RWPE1 (cell line): Measurements from ENCODE around the gene DNAJB8.

Experiments
- CTCF ChIA-PET: fragments of 350-600 bp; sonication (Branson Sonifier 250); formaldehyde crosslinking; extraction: SDS; loops from one replicate; lab custom pipeline; 2021; lab: Yijun Ruan, JAX
- POLR2A ChIA-PET: fragments of 400-600 bp; formaldehyde crosslinking; extraction: SDS; loops from one replicate; lab custom pipeline; 2020; ENCODE audit warnings: antibody characterized with exemption; ENCODE audit not compliant: low non-redundant PET; lab: Yijun Ruan, JAX
- DNase-seq: peaks from one replicate; pipeline ENCODE4 v3.0.0; 2012; ENCODE audit warnings: low spot score
- H3K27ac ChIP-seq: fragments of 450-650 bp; 2 replicates; pipeline ENCODE4 v1.5.1; 2017
- TF ChIP-seq, protein P1 (sequence below): fragments of 450-650 bp; conservative IDR thresholded peaks from 2 replicates; pipeline ENCODE4 v1.5.1; 2017; ENCODE audit warnings: low read depth, mild to moderate bottlenecking

Gene DNAJB8

DNA sequence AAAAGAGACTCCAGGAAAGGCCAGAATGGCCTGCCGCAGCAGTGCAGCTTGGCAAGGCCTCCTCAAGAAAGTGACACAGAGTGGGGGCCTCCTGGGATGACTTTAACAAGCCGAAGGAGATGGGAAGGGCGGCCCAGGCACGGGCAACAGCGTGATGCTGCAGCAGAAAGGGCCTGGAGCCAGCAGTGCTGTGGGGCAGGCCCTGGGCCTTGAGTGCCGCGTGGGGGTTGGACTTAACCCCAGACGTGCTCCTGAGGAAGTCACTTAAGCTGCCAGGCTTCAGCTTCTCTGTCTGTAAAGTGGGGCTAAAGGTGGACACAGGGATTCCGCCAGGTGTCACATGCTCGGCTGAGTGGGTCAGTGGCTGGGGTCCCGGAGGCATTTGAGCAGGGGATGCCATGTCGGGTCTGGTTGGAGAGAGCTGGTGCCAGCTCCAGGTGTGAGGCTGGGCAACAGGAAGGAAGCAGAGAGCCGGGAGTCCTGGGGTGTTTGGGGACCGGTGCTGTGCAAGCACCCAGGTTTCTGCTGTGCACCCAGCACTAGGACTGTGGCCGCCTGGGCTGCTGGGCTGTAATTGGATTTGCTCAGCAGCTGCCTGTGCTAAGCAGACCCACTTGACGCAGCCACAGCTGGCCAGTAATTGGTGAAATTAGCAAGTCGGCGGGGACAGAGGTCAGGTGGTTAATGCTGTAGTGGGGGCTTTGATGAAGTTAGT lies 7.8 kb downstream of the DNAJB8 start:
- H3K27ac ChIP-seq: no peak overlapping the region
- ChIA-PET CTCF (interaction anchor here (0.6 to 1.1 kb wide), 3 partner anchors 9 to 938 kb away, joined by 3 read pairs; no protein-coding TSS in a partner anchor), POLR2A (no interaction called here)
- TF ChIP-seq, protein P1, sequence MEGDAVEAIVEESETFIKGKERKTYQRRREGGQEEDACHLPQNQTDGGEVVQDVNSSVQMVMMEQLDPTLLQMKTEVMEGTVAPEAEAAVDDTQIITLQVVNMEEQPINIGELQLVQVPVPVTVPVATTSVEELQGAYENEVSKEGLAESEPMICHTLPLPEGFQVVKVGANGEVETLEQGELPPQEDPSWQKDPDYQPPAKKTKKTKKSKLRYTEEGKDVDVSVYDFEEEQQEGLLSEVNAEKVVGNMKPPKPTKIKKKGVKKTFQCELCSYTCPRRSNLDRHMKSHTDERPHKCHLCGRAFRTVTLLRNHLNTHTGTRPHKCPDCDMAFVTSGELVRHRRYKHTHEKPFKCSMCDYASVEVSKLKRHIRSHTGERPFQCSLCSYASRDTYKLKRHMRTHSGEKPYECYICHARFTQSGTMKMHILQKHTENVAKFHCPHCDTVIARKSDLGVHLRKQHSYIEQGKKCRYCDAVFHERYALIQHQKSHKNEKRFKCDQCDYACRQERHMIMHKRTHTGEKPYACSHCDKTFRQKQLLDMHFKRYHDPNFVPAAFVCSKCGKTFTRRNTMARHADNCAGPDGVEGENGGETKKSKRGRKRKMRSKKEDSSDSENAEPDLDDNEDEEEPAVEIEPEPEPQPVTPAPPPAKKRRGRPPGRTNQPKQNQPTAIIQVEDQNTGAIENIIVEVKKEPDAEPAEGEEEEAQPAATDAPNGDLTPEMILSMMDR: no peak
- DNase-seq: no peak

DNA sequence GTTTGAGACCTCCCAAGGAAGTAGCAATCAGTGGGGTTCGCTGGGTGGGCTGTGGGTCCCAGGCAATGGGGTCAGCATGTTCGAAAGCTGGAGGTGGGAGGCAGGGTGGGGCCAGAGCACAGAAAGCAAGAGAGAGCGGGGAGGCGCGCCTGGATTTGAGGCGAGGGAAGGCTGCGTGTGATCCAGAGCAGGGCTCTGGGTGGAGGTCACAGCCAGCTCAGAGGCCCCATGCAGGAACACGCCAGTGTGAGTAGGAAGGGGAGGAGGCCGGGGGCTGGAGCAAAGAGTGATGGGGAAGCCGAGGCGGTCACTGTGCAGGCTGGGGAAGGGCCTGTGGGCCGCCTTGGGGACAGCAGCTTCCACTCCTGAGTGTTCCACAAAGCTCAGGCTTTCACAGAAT lies 8.8 kb downstream of the DNAJB8 start:
- DNase-seq: no peak
- CTCF ChIA-PET: no interaction called here
- no peak overlapping the region for H3K27ac ChIP-seq
- POLR2A ChIA-PET: no interaction called here
- TF ChIP-seq, protein P1: no peak

GRCh38 chr3:128456776-128457715 lies 9.6 kb downstream of the DNAJB8 start:
- CTCF ChIA-PET: interaction anchor here (0.6 kb wide), 1 partner anchor 286 kb away, joined by 3 read pairs; no protein-coding TSS in a partner anchor
- DNase-seq: no peak
- POLR2A ChIA-PET: no interaction called here
- TF ChIP-seq, protein P1: no peak
- no peak overlapping the region for H3K27ac ChIP-seq

DNA sequence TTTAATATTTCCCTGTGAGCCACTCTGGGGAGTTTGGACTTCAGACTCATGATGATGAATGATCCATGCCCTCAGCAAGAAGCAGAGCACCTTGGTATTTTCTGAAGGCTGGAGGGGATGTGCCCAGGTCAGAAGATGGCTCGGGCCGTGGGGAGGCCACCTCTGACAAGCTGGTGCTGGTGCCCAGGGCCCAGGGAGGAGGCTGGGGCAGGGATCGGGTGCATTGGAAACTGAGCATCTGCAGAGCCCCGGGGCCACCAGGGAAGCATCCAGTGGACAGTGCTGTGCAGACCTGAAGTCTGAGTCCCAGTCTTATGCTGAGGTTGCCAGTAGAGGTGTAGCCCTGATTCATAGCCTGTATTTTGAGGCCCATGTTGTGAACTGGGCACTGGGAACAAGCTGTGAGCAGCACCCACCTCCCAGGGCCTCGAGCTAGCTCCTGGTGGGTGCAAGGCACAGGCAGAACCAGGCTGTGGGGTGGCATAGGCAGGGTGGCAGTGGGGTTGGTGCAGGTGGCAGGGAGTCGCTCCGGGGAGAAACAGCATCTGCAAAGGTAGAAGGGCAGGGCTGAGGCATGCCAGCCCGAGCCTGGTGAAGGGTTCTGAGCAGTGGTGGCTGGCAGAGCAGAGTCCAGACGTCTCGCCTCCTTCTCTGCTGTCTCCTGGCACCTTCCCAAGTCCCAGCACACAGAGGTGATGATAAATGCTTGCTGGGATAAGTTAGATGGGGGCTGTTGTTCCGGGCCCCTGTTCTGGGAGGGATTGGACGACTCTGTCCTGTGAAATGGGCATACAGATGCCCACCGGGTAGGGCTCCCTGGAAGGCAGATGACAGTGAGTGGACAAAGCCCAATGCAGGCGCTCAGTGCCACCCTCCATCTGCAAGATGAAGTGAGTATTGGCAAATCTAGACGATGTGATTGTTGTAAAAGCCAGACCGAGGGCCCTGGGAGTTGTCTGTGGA lies 10.6 kb downstream of the DNAJB8 start:
- TF ChIP-seq, protein P1: no peak
- POLR2A ChIA-PET: no interaction called here
- H3K27ac ChIP-seq: no peak overlapping the region
- CTCF ChIA-PET: interaction anchor here (0.6 kb wide), 1 partner anchor 285 kb away, joined by 3 read pairs; no protein-coding TSS in a partner anchor
- no peak for DNase-seq

DNA sequence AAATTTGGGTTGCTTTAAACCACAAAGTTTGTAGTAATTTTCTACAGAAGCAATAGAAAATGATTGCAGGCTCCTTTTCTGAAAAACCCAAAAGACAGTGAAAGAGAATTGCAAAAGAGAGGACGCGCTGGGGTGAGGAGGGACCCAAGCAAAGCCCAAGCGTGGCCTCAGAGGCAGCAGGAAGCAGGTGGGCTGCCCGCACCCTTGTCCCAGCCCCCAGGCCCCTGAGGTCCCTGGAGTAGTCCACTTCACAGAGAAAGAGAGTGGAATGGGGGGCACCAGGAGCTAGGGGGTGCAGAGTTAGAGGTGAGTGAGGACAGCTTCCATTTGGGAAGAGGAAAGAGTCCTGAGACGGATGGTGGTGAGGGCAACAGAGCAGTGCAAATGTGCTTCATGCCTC lies 11.6 kb downstream of the DNAJB8 start:
- POLR2A ChIA-PET: no interaction called here
- CTCF ChIA-PET: no interaction called here
- TF ChIP-seq, protein P1: no peak
- no peak for DNase-seq
- no peak overlapping the region for H3K27ac ChIP-seq
